NT2/D1 (cell line): ENCODE measurements around the gene AFF3.

ENCODE experiments used
- SUZ12 ChIP-seq: IDR thresholded peaks from 2 replicates; pipeline ENCODE4 v1.6.1; 2011; ENCODE audit not compliant: insufficient read length, insufficient read depth; ENCODE audit errors: extremely low read depth
- YY1 ChIP-seq: IDR thresholded peaks from 2 replicates; pipeline ENCODE4 v1.6.1; 2011; ENCODE audit not compliant: insufficient read length, insufficient read depth
- ZNF274 ChIP-seq: IDR thresholded peaks from 2 replicates; pipeline ENCODE4 v1.6.1; 2011; ENCODE audit warnings: mild to moderate bottlenecking, low read depth, low read length

GRCh38 chr2:99643787-99644418 lies 498.5 kb downstream of the AFF3 start:
- TF ChIP-seq SUZ12 (no peak), ZNF274 (no peak), YY1 (no peak)
